ENCODE measurements around the gene RNF167.

DNA sequence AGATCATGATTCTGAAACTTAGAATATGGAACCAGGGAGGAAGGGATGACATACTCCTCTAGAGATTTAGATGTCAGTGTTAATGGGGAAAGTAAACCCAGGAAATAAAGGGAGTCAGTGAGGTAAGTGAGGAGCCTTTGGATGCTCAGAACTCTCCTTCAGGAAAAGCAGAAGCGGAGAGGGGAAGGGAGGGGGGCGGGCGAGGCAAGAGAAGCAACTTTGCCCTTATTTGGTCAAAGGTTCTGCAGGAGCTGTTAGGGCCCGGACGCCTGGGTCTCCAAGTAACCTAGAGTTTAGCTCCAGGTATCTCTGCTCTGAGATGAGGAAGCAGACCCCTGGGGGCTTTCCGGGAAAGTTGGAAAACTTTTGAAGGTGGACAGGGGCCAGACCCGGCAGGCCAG, 6.9 kb downstream of the RNF167 start:
- TF ChIP-seq, protein P1, sequence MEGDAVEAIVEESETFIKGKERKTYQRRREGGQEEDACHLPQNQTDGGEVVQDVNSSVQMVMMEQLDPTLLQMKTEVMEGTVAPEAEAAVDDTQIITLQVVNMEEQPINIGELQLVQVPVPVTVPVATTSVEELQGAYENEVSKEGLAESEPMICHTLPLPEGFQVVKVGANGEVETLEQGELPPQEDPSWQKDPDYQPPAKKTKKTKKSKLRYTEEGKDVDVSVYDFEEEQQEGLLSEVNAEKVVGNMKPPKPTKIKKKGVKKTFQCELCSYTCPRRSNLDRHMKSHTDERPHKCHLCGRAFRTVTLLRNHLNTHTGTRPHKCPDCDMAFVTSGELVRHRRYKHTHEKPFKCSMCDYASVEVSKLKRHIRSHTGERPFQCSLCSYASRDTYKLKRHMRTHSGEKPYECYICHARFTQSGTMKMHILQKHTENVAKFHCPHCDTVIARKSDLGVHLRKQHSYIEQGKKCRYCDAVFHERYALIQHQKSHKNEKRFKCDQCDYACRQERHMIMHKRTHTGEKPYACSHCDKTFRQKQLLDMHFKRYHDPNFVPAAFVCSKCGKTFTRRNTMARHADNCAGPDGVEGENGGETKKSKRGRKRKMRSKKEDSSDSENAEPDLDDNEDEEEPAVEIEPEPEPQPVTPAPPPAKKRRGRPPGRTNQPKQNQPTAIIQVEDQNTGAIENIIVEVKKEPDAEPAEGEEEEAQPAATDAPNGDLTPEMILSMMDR (IDR thresholded peaks at IDR 0.05; ENCODE audit: low read length): no peak
- TF ChIP-seq EZH2 (optimal IDR thresholded peaks at IDR 0.05; ENCODE audit: low read depth, low read length): no peak

Measured in MM.1S (cell line).